Activated naive CD8-positive, alpha-beta T cell treated with anti-CD3 and anti-CD28 coated beads, Interleukin-2, amount 50 U/mL, for 24 hours (primary cell): Measurements from ENCODE around the gene HTR3A.

Experiments used
- ATAC-seq: fragments of 150-1000 bp; cut with Tn5 transposase; one replicate; pipeline ENCODE4 v1.10.0; 2021
- DNase-seq: peaks from one replicate; pipeline ENCODE4 v3.0.0; 2021
- H3K27ac Mint-ChIP-seq: one replicate; pipeline ENCODE4 v1.8.0; 2021; ENCODE audit warnings: mild to moderate bottlenecking, mixed read lengths
- H3K27me3 Mint-ChIP-seq: one replicate; pipeline ENCODE4 v1.8.0; 2021; ENCODE audit warnings: mixed read lengths
- H3K36me3 Mint-ChIP-seq: one replicate; pipeline ENCODE4 v1.8.0; 2021; ENCODE audit warnings: low read depth, mixed read lengths
- H3K4me1 Mint-ChIP-seq: one replicate; pipeline ENCODE4 v1.8.0; 2021; ENCODE audit warnings: mixed read lengths
- H3K4me3 Mint-ChIP-seq: one replicate; pipeline ENCODE4 v1.8.0; 2021; ENCODE audit warnings: mild to moderate bottlenecking, moderate library complexity, mixed read lengths
- H3K9me3 Mint-ChIP-seq: one replicate; pipeline ENCODE4 v1.8.0; 2021; ENCODE audit warnings: mixed read lengths

The HTR3A gene

GRCh38 chr11:113954235-113954634, 20.7 kb upstream of the HTR3A start:
- H3K4me3 Mint-ChIP-seq: no peak overlapping the region
- no peak overlapping the region for H3K27ac Mint-ChIP-seq

DNA sequence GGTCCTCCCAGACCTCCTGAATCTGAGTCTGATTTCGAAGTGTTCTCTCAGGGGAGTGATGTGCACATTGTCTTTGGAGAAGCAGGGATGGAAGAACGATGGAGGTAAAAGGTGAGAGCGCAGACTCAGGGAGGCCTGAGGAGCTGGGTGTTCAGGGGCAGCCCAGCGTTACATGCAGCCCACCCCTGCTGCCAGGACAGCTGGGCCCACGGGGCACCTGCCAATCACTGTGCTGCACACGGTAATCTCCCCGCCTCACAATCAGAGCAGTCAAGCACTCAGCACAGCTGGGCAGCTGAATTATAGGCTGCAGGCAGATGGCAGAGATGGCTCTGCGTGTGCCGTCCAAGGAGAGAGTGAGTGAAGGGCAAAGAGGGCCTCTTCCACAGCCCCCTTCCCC, 17.9 kb upstream of the HTR3A start:
- Mint-ChIP-seq H3K27me3 (peaks cover 13% of the 10 kb centered on the region), H3K9me3 (no peaks in the 10 kb centered on the region), H3K36me3 (no peaks in the 10 kb centered on the region), H3K27ac (no peak overlapping the region), H3K4me3 (no peak overlapping the region), H3K4me1 (no peaks in the 10 kb centered on the region)
- DNase-seq: no peak
- ATAC-seq: no peak

More at GRCh38 chr11:113954235-113954634, 20.7 kb upstream of the HTR3A start:
- Mint-ChIP-seq H3K27me3 (peaks cover 20% of the 10 kb centered on the region), H3K9me3 (no peaks in the 10 kb centered on the region), H3K36me3 (no peaks in the 10 kb centered on the region), H3K4me1 (no peaks in the 10 kb centered on the region)
- ATAC-seq (no peak), DNase-seq (no peak)

GRCh38 chr11:113960702-113961330, 14.1 kb upstream of the HTR3A start:
- Mint-ChIP-seq H3K27me3 (peaks cover 5% of the 10 kb centered on the region), H3K9me3 (no peaks in the 10 kb centered on the region), H3K4me1 (no peaks in the 10 kb centered on the region), H3K27ac (no peak overlapping the region), H3K4me3 (no peak overlapping the region), H3K36me3 (no peaks in the 10 kb centered on the region)
- DNase-seq (no peak), ATAC-seq (no peak)

GRCh38 chr11:113967361-113967760, 7.5 kb upstream of the HTR3A start:
- Mint-ChIP-seq H3K4me1 (no peaks in the 10 kb centered on the region), H3K9me3 (no peaks in the 10 kb centered on the region), H3K27me3 (peaks cover 2% of the 10 kb centered on the region), H3K4me3 (no peak overlapping the region), H3K27ac (no peak overlapping the region), H3K36me3 (no peaks in the 10 kb centered on the region)
- ATAC-seq: no peak
- DNase-seq: no peak

DNA sequence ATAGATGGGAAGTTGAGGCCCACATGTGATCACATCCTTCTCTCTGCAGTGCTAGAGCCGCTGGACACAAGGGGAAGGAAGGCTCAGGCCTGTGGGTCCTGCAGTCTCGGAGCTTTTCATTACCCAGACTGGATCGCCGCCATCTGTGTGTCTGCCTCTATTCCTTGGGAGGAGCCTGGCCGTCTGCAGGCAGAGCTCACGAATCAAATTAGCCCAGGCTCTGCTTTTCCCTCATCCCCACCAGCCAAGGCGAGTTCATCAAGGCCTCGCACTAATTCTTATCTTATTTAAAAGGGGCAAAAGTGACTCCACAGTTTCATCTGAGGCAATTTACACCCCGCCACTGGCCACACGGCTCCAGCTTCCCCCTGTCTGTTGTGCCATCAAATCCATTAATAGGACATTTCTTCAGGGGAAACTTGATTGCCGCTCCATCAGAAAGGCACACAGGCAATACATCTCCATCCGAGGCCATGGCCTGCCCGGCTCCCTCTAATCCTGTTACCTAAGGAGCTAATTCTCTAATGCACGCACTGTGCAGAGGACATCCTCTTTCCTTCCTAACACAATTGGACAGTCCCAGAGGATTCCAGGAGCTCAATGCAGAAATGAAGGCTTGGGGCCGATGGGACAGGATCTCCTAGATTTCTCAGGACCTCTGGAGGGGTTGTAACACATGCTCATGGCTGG, 3.3 kb upstream of the HTR3A start:
- Mint-ChIP-seq H3K36me3 (no peaks in the 10 kb centered on the region), H3K9me3 (no peaks in the 10 kb centered on the region), H3K4me3 (no peak overlapping the region), H3K4me1 (no peaks in the 10 kb centered on the region), H3K27ac (no peak overlapping the region), H3K27me3 (peaks cover 2% of the 10 kb centered on the region)
- ATAC-seq (no peak), DNase-seq (no peak)

DNA sequence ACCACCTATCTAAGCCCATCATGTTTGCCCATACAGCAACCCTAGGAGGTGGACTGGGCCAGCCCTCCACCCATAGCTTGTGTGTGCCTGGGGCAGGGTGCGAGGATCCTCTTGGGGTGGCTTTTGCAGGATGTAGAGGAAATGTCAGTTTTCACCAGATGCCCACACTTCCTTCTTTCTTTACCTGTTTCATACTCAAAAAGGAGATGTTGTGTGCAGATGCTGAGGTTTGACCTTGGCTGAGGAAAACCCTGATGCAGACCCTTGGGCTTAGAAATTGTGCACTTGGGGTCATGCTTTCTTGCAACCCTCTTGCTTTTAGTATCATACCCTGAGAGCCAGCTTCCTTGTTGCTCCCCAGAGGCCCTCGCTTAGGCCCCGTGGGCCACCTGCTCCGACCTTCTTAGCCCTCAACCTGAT, 2.2 kb downstream of the HTR3A start:
- Mint-ChIP-seq H3K4me1 (peaks cover 4% of the 10 kb centered on the region), H3K27ac (no peak overlapping the region), H3K4me3 (no peak overlapping the region), H3K27me3 (no peaks in the 10 kb centered on the region), H3K36me3 (no peaks in the 10 kb centered on the region), H3K9me3 (no peaks in the 10 kb centered on the region)
- ATAC-seq: peak; percentile 8
- no peak for DNase-seq

GRCh38 chr11:113977701-113978100, 2.8 kb downstream of the HTR3A start:
- H3K4me1 Mint-ChIP-seq: peaks cover 4% of the 10 kb centered on the region
- H3K27me3 Mint-ChIP-seq: no peaks in the 10 kb centered on the region
- peak; percentile 10 for DNase-seq
- H3K36me3 Mint-ChIP-seq: no peaks in the 10 kb centered on the region
- H3K27ac Mint-ChIP-seq: no peak overlapping the region
- no peak for ATAC-seq
- no peaks in the 10 kb centered on the region for H3K9me3 Mint-ChIP-seq
- no peak overlapping the region for H3K4me3 Mint-ChIP-seq

DNA sequence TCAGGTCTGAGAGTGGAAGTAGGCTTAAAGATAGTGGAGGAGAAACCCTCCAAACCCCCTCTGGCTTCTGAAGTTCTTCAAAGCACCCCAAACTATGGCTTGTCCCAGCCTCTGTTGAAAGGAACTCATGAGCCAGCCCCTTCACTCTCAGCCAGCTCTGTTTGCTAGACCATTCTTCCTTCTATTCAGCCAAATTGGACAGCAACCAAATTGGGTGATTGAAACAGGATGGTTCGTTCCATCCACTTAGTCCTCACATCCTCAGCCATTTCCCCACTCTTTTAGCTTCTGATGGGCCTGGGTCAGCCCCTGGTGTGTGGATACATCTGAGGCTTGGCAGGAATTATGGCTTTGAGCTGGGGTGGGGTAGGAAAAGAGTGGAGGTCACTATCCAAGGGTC, 4.5 kb downstream of the HTR3A start:
- no peaks in the 10 kb centered on the region for H3K36me3 Mint-ChIP-seq
- H3K27ac Mint-ChIP-seq: no peak overlapping the region
- no peaks in the 10 kb centered on the region for H3K9me3 Mint-ChIP-seq
- ATAC-seq (no peak), DNase-seq (no peak)
- H3K4me1 Mint-ChIP-seq: peaks cover 4% of the 10 kb centered on the region
- no peak overlapping the region for H3K4me3 Mint-ChIP-seq
- H3K27me3 Mint-ChIP-seq: peaks cover 5% of the 10 kb centered on the region

GRCh38 chr11:113980785-113981184, 5.9 kb downstream of the HTR3A start:
- Mint-ChIP-seq H3K4me1 (peaks cover 4% of the 10 kb centered on the region), H3K27ac (no peak overlapping the region), H3K4me3 (no peak overlapping the region), H3K9me3 (no peaks in the 10 kb centered on the region), H3K36me3 (no peaks in the 10 kb centered on the region), H3K27me3 (peaks cover 7% of the 10 kb centered on the region)
- DNase-seq: no peak
- no peak for ATAC-seq

GRCh38 chr11:113982306-113982705, 7.4 kb downstream of the HTR3A start:
- no peak for ATAC-seq
- H3K27ac Mint-ChIP-seq: no peak overlapping the region
- peaks cover 9% of the 10 kb centered on the region for H3K27me3 Mint-ChIP-seq
- no peak for DNase-seq
- H3K36me3 Mint-ChIP-seq: no peaks in the 10 kb centered on the region
- H3K9me3 Mint-ChIP-seq: no peaks in the 10 kb centered on the region
- no peak overlapping the region for H3K4me3 Mint-ChIP-seq
- peaks cover 3% of the 10 kb centered on the region for H3K4me1 Mint-ChIP-seq

- Mint-ChIP-seq H3K27ac (no peak overlapping the region), H3K27me3 (peaks cover 9% of the 10 kb centered on the region), H3K4me1 (peaks cover 2% of the 10 kb centered on the region), H3K9me3 (no peaks in the 10 kb centered on the region), H3K4me3 (no peak overlapping the region), H3K36me3 (no peaks in the 10 kb centered on the region)
- DNase-seq (no peak), ATAC-seq (no peak)
Measured at GRCh38 chr11:113984781-113985180, 9.9 kb downstream of the HTR3A start.

DNA sequence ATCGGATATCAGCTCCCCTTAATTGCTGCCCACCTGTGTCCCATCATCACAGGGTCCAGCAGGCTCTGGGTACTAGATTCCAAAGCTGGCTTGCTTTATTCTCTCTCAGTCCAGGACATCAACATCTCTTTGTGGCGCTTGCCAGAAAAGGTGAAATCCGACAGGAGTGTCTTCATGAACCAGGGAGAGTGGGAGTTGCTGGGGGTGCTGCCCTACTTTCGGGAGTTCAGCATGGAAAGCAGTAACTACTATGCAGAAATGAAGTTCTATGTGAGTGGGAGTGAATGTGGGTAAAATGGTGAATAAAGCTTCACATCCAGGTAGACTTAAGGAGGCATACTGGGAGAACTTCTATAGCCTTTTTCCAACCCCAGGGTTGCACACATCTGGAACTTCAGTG, 11.0 kb downstream of the HTR3A start:
- DNase-seq: no peak
- H3K4me3 Mint-ChIP-seq: no peak overlapping the region
- no peak overlapping the region for H3K27ac Mint-ChIP-seq
- H3K27me3 Mint-ChIP-seq: peaks cover 13% of the 10 kb centered on the region
- no peaks in the 10 kb centered on the region for H3K4me1 Mint-ChIP-seq
- no peaks in the 10 kb centered on the region for H3K9me3 Mint-ChIP-seq
- H3K36me3 Mint-ChIP-seq: no peaks in the 10 kb centered on the region
- no peak for ATAC-seq

- H3K9me3 Mint-ChIP-seq: no peaks in the 10 kb centered on the region
- no peaks in the 10 kb centered on the region for H3K36me3 Mint-ChIP-seq
- DNase-seq (no peak), ATAC-seq (no peak)
- H3K4me1 Mint-ChIP-seq: no peaks in the 10 kb centered on the region
- H3K27me3 Mint-ChIP-seq: peaks cover 13% of the 10 kb centered on the region
- H3K4me3 Mint-ChIP-seq: no peak overlapping the region
- H3K27ac Mint-ChIP-seq: no peak overlapping the region
Measured at GRCh38 chr11:113986351-113987140, 11.6 kb downstream of the HTR3A start.

- Mint-ChIP-seq H3K27me3 (peaks cover 23% of the 10 kb centered on the region), H3K36me3 (no peaks in the 10 kb centered on the region), H3K27ac (no peak overlapping the region), H3K4me1 (no peaks in the 10 kb centered on the region), H3K4me3 (no peak overlapping the region), H3K9me3 (no peaks in the 10 kb centered on the region)
- DNase-seq (no peak), ATAC-seq (no peak)
Measured at GRCh38 chr11:113989381-113989780, 14.5 kb downstream of the HTR3A start.

DNA sequence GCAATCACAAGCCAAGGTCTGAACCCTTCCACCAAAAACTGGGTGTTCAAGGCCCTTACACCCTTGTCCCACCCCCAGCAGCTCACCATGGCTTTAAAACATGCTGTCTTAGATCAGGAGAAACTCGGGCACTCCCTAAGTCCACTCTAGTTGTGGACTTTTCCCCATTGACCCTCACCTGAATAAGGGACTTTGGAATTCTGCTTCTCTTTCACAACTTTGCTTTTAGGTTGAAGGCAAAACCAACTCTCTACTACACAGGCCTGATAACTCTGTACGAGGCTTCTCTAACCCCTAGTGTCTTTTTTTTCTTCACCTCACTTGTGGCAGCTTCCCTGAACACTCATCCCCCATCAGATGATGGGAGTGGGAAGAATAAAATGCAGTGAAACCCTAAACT, 15.0 kb downstream of the HTR3A start:
- H3K4me1 Mint-ChIP-seq: no peaks in the 10 kb centered on the region
- no peak for ATAC-seq
- H3K27ac Mint-ChIP-seq: no peak overlapping the region
- H3K9me3 Mint-ChIP-seq: no peaks in the 10 kb centered on the region
- H3K4me3 Mint-ChIP-seq: no peak overlapping the region
- H3K27me3 Mint-ChIP-seq: peaks cover 23% of the 10 kb centered on the region
- H3K36me3 Mint-ChIP-seq: no peaks in the 10 kb centered on the region
- no peak for DNase-seq
